ENCODE data around the gene C3orf22. TPM values are rescaled to one million over a fixed set of nuclear protein-coding genes. Genes with fewer than 3 reads are reported as not detected.

Gene C3orf22
- total RNA-seq, 4 donors from 2014 or later = not detected

Small RNA genes within 50 kb of the gene (small RNA-seq; reads per million reads assigned to genes)
- 0.18 to 0.83 (median 0.45) reads per million in 4 donors for gene RNA5SP138

Other genes with a start within 250 kb of the C3orf22 start
- 10 to 100 TPM in 2 of 4 donors, 1 to 10 TPM in 2; 4.0 to 19.5 (median 8.4) TPM for gene KLF15, start 201.5 kb downstream of the C3orf22 start, total RNA-seq
- not detected for gene CFAP100, start 164.0 kb downstream of the C3orf22 start, total RNA-seq
- 10 to 100 TPM; 44.6 to 81.2 (median 46.4) TPM for gene ZXDC, start 83.0 kb downstream of the C3orf22 start, total RNA-seq
- gene UROC1, start 41.2 kb downstream of the C3orf22 start, total RNA-seq = not detected
- gene CHST13, start 34.8 kb downstream of the C3orf22 start, total RNA-seq = 1 to 10 TPM in 3 of 4 donors, not detected in 1; 2.0 to 6.4 (median 4.9) TPM
- gene TXNRD3, start 96.2 kb upstream of the C3orf22 start, total RNA-seq = 1 to 10 TPM; 2.0 to 6.4 (median 3.5) TPM
- 10 to 100 TPM in 1 of 4 donors, 1 to 10 TPM in 3; 4.6 to 12.1 (median 5.3) TPM for gene CHCHD6, start 145.3 kb upstream of the C3orf22 start, total RNA-seq